Liver (tissue), 3 donors: ENCODE data around the gene ZGPAT.

Experiments used
- CTCF ChIP-seq: fragments of 150-350 bp; IDR thresholded peaks from 2 replicates; pipeline ENCODE4 v1.5.1; 2017; ENCODE audit warnings: improper control_type of control experiment, low read depth, low read length; ENCODE audit not compliant: missing input control
- EGR1 ChIP-seq, 2 donors: IDR thresholded peaks; 2 replicates each; pipeline ENCODE4 v1.6.1; 2016 to 2018; ENCODE audit warnings: antibody characterized with exemption in 2 of 2, low read depth in 2 of 2
- GABPA ChIP-seq, 2 donors: IDR thresholded peaks in 1 of 2; conservative IDR thresholded peaks in 1 of 2; 2 replicates each; pipeline ENCODE4 v1.6.1; 2016; ENCODE audit warnings: antibody characterized with exemption in 2 of 2, mild to moderate bottlenecking in 1 of 2, moderate library complexity in 1 of 2
- JUND ChIP-seq, 2 donors: IDR thresholded peaks; 2 replicates each; pipeline ENCODE4 v1.6.1; 2016; ENCODE audit warnings: antibody characterized with exemption in 2 of 2
- RAD21 ChIP-seq, 2 donors: IDR thresholded peaks; 2 replicates each; pipeline ENCODE4 v1.6.1; 2016; ENCODE audit warnings: antibody characterized with exemption in 2 of 2, mild to moderate bottlenecking in 2 of 2
- REST ChIP-seq: IDR thresholded peaks from 2 replicates; pipeline ENCODE4 v1.6.1; 2016; ENCODE audit warnings: antibody characterized with exemption, mild to moderate bottlenecking
- SP1 ChIP-seq: IDR thresholded peaks from 2 replicates; pipeline ENCODE4 v1.6.1; 2018; ENCODE audit warnings: antibody characterized with exemption, mild to moderate bottlenecking
- TAF1 ChIP-seq: conservative IDR thresholded peaks from 2 replicates; pipeline ENCODE4 v1.6.1; 2016; ENCODE audit warnings: antibody characterized with exemption, mild to moderate bottlenecking
- YY1 ChIP-seq: IDR thresholded peaks from 2 replicates; pipeline ENCODE4 v1.6.1; 2016; ENCODE audit warnings: antibody characterized with exemption, mild to moderate bottlenecking
- ZBTB33 ChIP-seq: IDR thresholded peaks from 2 replicates; pipeline ENCODE4 v1.6.1; 2016; ENCODE audit warnings: antibody characterized with exemption
- donor health status: healthy.
- donor health status: healthy.

- TF ChIP-seq CTCF: no peak
- TF ChIP-seq YY1: no peak
- TF ChIP-seq SP1: no peak
- TF ChIP-seq GABPA (IDR thresholded peaks at IDR 0.05 in 1 of 2, conservative IDR thresholded peaks at IDR 0.05 in 1 of 2): no peak
- no peak for TF ChIP-seq EGR1 (IDR thresholded peaks at IDR 0.05; ENCODE audit: low read depth in 2 of 2)
- TF ChIP-seq ZBTB33: no peak
- TF ChIP-seq REST: no peak
- no peak for TF ChIP-seq JUND (IDR thresholded peaks at IDR 0.05)
- TF ChIP-seq RAD21 (IDR thresholded peaks at IDR 0.05): no peak
- no peak for TF ChIP-seq TAF1
Observed at GRCh38 chr20:63704749-63705117, 3.1 kb upstream of the ZGPAT start.
